RCC 7860 (cell line): ENCODE data around the gene PIGR.

Source experiments
- DNase-seq: peaks from one replicate; pipeline ENCODE4 v3.0.0-alpha.2; 2015; ENCODE audit warnings: low spot score
- FAIRE-seq: peaks from 2 replicates; lab custom pipeline; 2012; peaks lifted over from hg19 to GRCh38; lab: Jason Lieb, UNC

The PIGR gene

GRCh38 chr1:206960676-206961386 is 14.6 kb upstream of the PIGR start:
- no peak for DNase-seq
- no peak for FAIRE-seq

GRCh38 chr1:206958144-206958543 is 11.9 kb upstream of the PIGR start:
- FAIRE-seq (no peak), DNase-seq (no peak)

GRCh38 chr1:206957639-206958038 is 11.4 kb upstream of the PIGR start:
- no peak for FAIRE-seq
- no peak for DNase-seq

GRCh38 chr1:206955476-206956451 is 9.5 kb upstream of the PIGR start:
- peak; percentile 65 for FAIRE-seq
- DNase-seq: peak; percentile 72

GRCh38 chr1:206954459-206955342 is 8.4 kb upstream of the PIGR start:
- FAIRE-seq (no peak), DNase-seq (no peak)

GRCh38 chr1:206953626-206954025 is 7.4 kb upstream of the PIGR start:
- no peak for FAIRE-seq
- DNase-seq: no peak

GRCh38 chr1:206953126-206953525 is 6.9 kb upstream of the PIGR start:
- DNase-seq (no peak), FAIRE-seq (no peak)

GRCh38 chr1:206952171-206952570 is 5.9 kb upstream of the PIGR start:
- FAIRE-seq (peak; percentile 86), DNase-seq (peak; percentile 93)

GRCh38 chr1:206951318-206952100 is 5.2 kb upstream of the PIGR start:
- FAIRE-seq: peak; percentile 99
- peak; percentile 97 for DNase-seq

- no peak for DNase-seq
- FAIRE-seq: no peak
These were observed 3.4 kb upstream of the PIGR start for GRCh38 chr1:206949641-206950040.

- FAIRE-seq: no peak
- no peak for DNase-seq
These were observed 2.9 kb upstream of the PIGR start for GRCh38 chr1:206949208-206949607.

GRCh38 chr1:206947255-206947654 is 989 bp upstream of the PIGR start:
- no peak for FAIRE-seq
- no peak for DNase-seq

- DNase-seq: no peak
- no peak for FAIRE-seq
These were observed 487 bp downstream of the PIGR start for GRCh38 chr1:206945779-206946178.

- DNase-seq: no peak
- FAIRE-seq: no peak
These were observed 1.6 kb downstream of the PIGR start for GRCh38 chr1:206944703-206945102.

GRCh38 chr1:206941766-206942418 is 4.4 kb downstream of the PIGR start:
- no peak for FAIRE-seq
- DNase-seq: no peak

- no peak for FAIRE-seq
- no peak for DNase-seq
These were observed 5.7 kb downstream of the PIGR start for GRCh38 chr1:206940588-206940936.

- FAIRE-seq: no peak
- DNase-seq: no peak
These were observed 6.3 kb downstream of the PIGR start for GRCh38 chr1:206939841-206940587.

- no peak for FAIRE-seq
- no peak for DNase-seq
These were observed 7.1 kb downstream of the PIGR start for GRCh38 chr1:206939131-206939530.

GRCh38 chr1:206937425-206937824 is 8.8 kb downstream of the PIGR start:
- no peak for FAIRE-seq
- no peak for DNase-seq
